ENCODE data around the gene SMURF1.

SMURF1 gene

GRCh38 chr7:99001482-99002147 is 142.3 kb downstream of the SMURF1 start (continued):
- TF ChIP-seq CSRNP3 (CRISPR knock-in tag; IDR thresholded peaks at IDR 0.05) = no peak

GRCh38 chr7:99000904-99001465 is 142.9 kb downstream of the SMURF1 start:
- ATAC-seq = no peak
- TF ChIP-seq BACH2 (CRISPR knock-in tag; IDR thresholded peaks at IDR 0.05; ENCODE audit: borderline replicate concordance) (no peak), OSR1 (CRISPR knock-in tag; IDR thresholded peaks at IDR 0.05) (no peak), TCF4 (CRISPR knock-in tag; IDR thresholded peaks at IDR 0.05; ENCODE audit: borderline replicate concordance) (no peak), ZFP30 (CRISPR knock-in tag; IDR thresholded peaks at IDR 0.05) (no peak), TSHZ2 (CRISPR knock-in tag; IDR thresholded peaks at IDR 0.05) (no peak), CSDC2 (CRISPR knock-in tag; IDR thresholded peaks at IDR 0.05) (no peak), ARNTL (CRISPR knock-in tag; IDR thresholded peaks at IDR 0.05; ENCODE audit: borderline replicate concordance, low read depth) (no peak), ZNF70 (CRISPR knock-in tag; IDR thresholded peaks at IDR 0.05) (no peak), TOX (CRISPR knock-in tag; IDR thresholded peaks at IDR 0.05; ENCODE audit: borderline replicate concordance) (no peak), ZNF8 (CRISPR knock-in tag; IDR thresholded peaks at IDR 0.05) (no peak), RARB (CRISPR knock-in tag; IDR thresholded peaks at IDR 0.05) (no peak), POU6F1 (CRISPR knock-in tag; IDR thresholded peaks at IDR 0.05; ENCODE audit: borderline replicate concordance, low read depth) (no peak), ZNF565 (CRISPR knock-in tag; conservative IDR thresholded peaks at IDR 0.05; ENCODE audit: low read depth) (no peak), ISL1 (CRISPR knock-in tag; IDR thresholded peaks at IDR 0.05) (no peak), ZFP3 (CRISPR knock-in tag; IDR thresholded peaks at IDR 0.05) (no peak), SNAI2 (CRISPR knock-in tag; IDR thresholded peaks at IDR 0.05) (no peak), ESRRG (CRISPR knock-in tag; IDR thresholded peaks at IDR 0.05) (no peak), PPARA (CRISPR knock-in tag; IDR thresholded peaks at IDR 0.05; ENCODE audit: borderline replicate concordance) (no peak)

- no peak for ATAC-seq
- TF ChIP-seq PATZ1 (CRISPR knock-in tag; IDR thresholded peaks at IDR 0.05; ENCODE audit: borderline replicate concordance) (no peak), ZFP3 (CRISPR knock-in tag; IDR thresholded peaks at IDR 0.05) (no peak), CREB5 (CRISPR knock-in tag; IDR thresholded peaks at IDR 0.05; ENCODE audit: low read depth) (no peak), POU6F1 (CRISPR knock-in tag; IDR thresholded peaks at IDR 0.05; ENCODE audit: borderline replicate concordance, low read depth) (no peak), ZNF70 (CRISPR knock-in tag; IDR thresholded peaks at IDR 0.05) (no peak), CSRNP3 (CRISPR knock-in tag; IDR thresholded peaks at IDR 0.05) (no peak), TCF4 (CRISPR knock-in tag; IDR thresholded peaks at IDR 0.05; ENCODE audit: borderline replicate concordance) (no peak), OSR1 (CRISPR knock-in tag; IDR thresholded peaks at IDR 0.05) (no peak), CSDC2 (CRISPR knock-in tag; IDR thresholded peaks at IDR 0.05) (no peak)
Measured at GRCh38 chr7:99000196-99000903, 143.6 kb downstream of the SMURF1 start.
